H1 (cell line): ENCODE results near the gene TCEA2. TPM values are rescaled to one million over a fixed set of nuclear protein-coding genes. Genes with fewer than 3 reads are reported as not detected.

ENCODE experiments used
- CEBPB ChIP-seq: IDR thresholded peaks from 2 replicates; pipeline ENCODE4 v1.6.1; 2012; ENCODE audit warnings: low read depth, low read length
- SIN3A ChIP-seq, 2 experiments: IDR thresholded peaks in 1 of 2; conservative IDR thresholded peaks in 1 of 2; 2 replicates each; pipeline ENCODE4 v1.6.1; 2011 to 2012; ENCODE audit warnings: low read length in 2 of 2, improper control_type of control experiment in 1 of 2, low read depth in 1 of 2, mild to moderate bottlenecking in 1 of 2
- TBP ChIP-seq: IDR thresholded peaks from 2 replicates; pipeline ENCODE4 v1.6.1; 2011; ENCODE audit warnings: low read depth, low read length, improper control_type of control experiment
- polyA plus RNA-seq, 7 experiments: library from polyadenylated mRNA; depleted of rRNA in 3 of 7; stranded (reverse) in 5 of 7; unstranded in 2 of 7; fragments of >200 nt in 5 of 7; fragments of 200-250 nt in 2 of 7; gene quantifications; 1 replicate in 5 of 7; 2 replicates in 1 of 7; 4 replicates in 1 of 7; pipeline versions ENCODE4 v1.2.1 to v1.2.3, GENCODE V29; 2011 to 2013; ENCODE audit warnings: missing spikeins in 2 of 7, mixed read lengths in 2 of 7
- total RNA-seq: library from RNA; stranded (reverse); fragmentation: NEBNext Ultra II Directional; extraction: Animal tissue kit (Norgen Biotek cat#: 25700); gene quantifications from 2 replicates; pipeline ENCODE4 v1.2.1, GENCODE V29; 2021
- TF ChIP-seq, protein P1 (sequence below): IDR thresholded peaks from 2 replicates; pipeline ENCODE4 v1.6.1; 2012; ENCODE audit warnings: inconsistent platforms

Gene TCEA2
- total and polyA plus RNA-seq, 2 of the 8 experiments (the other 6 are each of a cell fraction or from before 2014, with no cell fraction given) = 41.4 to 42.3 TPM

DNA sequence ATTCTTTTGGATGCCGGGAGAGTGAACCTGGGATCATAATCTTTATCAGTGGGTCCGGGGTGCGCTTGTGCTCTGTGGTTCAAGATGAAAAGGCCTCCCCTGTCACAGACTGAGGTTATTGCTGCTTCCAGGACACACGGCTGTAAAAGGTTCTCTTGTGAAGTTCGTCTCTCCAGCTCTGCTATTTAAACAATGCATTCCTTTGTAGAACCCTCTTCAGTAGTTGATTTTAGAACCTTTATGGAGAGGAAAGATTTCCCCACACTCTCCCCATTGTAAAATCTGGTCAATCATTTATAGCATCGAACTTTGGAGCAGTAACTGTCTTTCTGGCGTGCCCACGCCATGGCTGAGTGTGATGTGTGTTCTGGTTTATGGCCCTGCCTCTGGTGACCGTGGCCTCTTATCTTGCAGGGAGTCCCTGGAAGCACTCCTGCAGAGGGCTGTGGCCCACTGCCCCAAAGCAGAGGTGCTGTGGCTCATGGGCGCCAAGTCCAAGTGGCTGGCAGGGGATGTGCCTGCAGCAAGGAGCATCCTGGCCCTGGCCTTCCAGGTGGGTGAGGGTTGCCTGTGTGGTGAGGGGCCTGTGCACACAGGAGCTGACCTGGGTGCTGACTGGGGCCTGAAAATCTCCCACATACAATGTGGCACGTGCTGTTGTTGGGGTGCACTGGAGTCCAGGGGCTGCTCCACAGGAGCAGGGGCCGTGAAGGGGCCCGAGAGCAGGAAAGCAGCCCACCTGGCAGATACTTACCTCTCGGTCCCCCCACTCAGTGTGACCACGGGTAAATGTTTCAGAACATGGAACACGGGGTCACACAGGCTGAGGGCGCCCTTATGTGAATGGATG is 38.6 kb upstream of the TCEA2 start (continued):
- TF ChIP-seq TBP = no peak
- no peak for TF ChIP-seq CEBPB
- no peak for TF ChIP-seq SIN3A (conservative IDR thresholded peaks at IDR 0.05 in 1 of 2, IDR thresholded peaks at IDR 0.05 in 1 of 2; ENCODE audit: low read depth in 1 of 2, low read length in 2 of 2)
- TF ChIP-seq, protein P1, sequence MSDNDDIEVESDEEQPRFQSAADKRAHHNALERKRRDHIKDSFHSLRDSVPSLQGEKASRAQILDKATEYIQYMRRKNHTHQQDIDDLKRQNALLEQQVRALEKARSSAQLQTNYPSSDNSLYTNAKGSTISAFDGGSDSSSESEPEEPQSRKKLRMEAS = no peak
